Esophagus muscularis mucosa (tissue), 4 donors: ENCODE results near the gene ADAM8. TPM values are rescaled to one million over a fixed set of nuclear protein-coding genes. Genes with fewer than 3 reads are reported as not detected.

Source experiments
- DNase-seq: peaks from one replicate; pipeline ENCODE4 v3.0.0-alpha.2; 2017; ENCODE audit errors: extremely low spot score
- H3K27ac ChIP-seq, 4 donors: fragments of 200-600 bp; sonication (generic); replicated peaks in 1 of 4; 1 replicate in 3 of 4; 2 replicates in 1 of 4; pipeline ENCODE4 v1.5.1; 2016 to 2019; ENCODE audit warnings: mild to moderate bottlenecking in 1 of 4
- H3K27me3 ChIP-seq, 4 donors: fragments of 200-600 bp; sonication (generic); one replicate each; pipeline versions ENCODE4 v1.5.1 to v1.6.0; 2016 to 2019
- H3K36me3 ChIP-seq, 4 donors: fragments of 200-600 bp; sonication (generic); one replicate each; pipeline ENCODE4 v1.5.1; 2016 to 2019
- H3K4me1 ChIP-seq, 4 donors: fragments of 200-600 bp; sonication (generic); one replicate each; pipeline ENCODE4 v1.5.1; 2016 to 2019
- H3K4me3 ChIP-seq, 4 donors: fragments of 200-600 bp; sonication (generic); 1 replicate in 2 of 4; 2 replicates in 2 of 4; pipeline ENCODE4 v1.5.1; 2016 to 2019; ENCODE audit warnings: mild to moderate bottlenecking in 4 of 4, moderate library complexity in 1 of 4
- H3K9me3 ChIP-seq, 4 donors: fragments of 200-600 bp; sonication (generic); 1 replicate in 3 of 4; 2 replicates in 1 of 4; pipeline ENCODE4 v1.5.1; 2016 to 2019
- EP300 ChIP-seq: sonication (generic); formaldehyde crosslinking; IDR thresholded peaks from one replicate; pipeline ENCODE4 v1.6.1; 2017; ENCODE audit warnings: antibody characterized with exemption
- POLR2A ChIP-seq: fragments of 450-650 bp; IDR thresholded peaks from one replicate; pipeline ENCODE4 v1.6.1; 2017; ENCODE audit warnings: antibody characterized with exemption, moderate library complexity, mild to moderate bottlenecking, low read depth
- POLR2AphosphoS5 ChIP-seq, 2 donors: sonication (generic); formaldehyde crosslinking; IDR thresholded peaks; one replicate each; pipeline ENCODE4 v1.6.1; 2017; ENCODE audit warnings: antibody characterized with exemption in 2 of 2
- WGBS: methylation state at CpG from one replicate; pipeline ENCODE4 v1.1.5; 2018; 5-methylcytosine and 5-hydroxymethylcytosine counted together
- intact Hi-C: fragments of 100-400 bp; cut with DNase I; formaldehyde crosslinking; loops from one replicate; pipeline ENCODE4 v1.15.1; 2023
- total RNA-seq, 4 donors: library from RNA; depleted of rRNA; stranded (reverse); fragments of >200 nt; gene quantifications; one replicate each; pipeline versions ENCODE4 v1.1.0 to v1.2.1, GENCODE V29; 2016
- TF ChIP-seq, protein P1 (sequence below), 3 experiments: fragments of 200-600 bp in 2 of 3; fragments of 450-650 bp in 1 of 3; sonication (generic) in 2 of 3; IDR thresholded peaks; one replicate each; pipeline ENCODE4 v1.5.1; 2017 to 2019; ENCODE audit warnings: antibody characterized with exemption in 3 of 3, mild to moderate bottlenecking in 2 of 3, moderate library complexity in 1 of 3

The ADAM8 gene
- total RNA-seq, 4 donors from 2014 or later: 1.2 to 8.9 (median 2.3) TPM

GRCh38 chr10:133230387-133231195 lies 46.1 kb downstream of the ADAM8 start:
- H3K27ac ChIP-seq: no peak overlapping the region
- intact Hi-C loops: no loop called here

GRCh38 chr10:133230044-133230361 lies 46.7 kb downstream of the ADAM8 start, which contains the start of gene UTF1:
Gene UTF1, plus strand, starts transcription at chr10:133230217. Its CDS starts 72 bp downstream, at chr10:133230289.
- Histone ChIP-seq H3K9me3 (no peaks in the 10 kb centered on the region), H3K27me3 (peaks cover 0 to 98% (median 17%) of the 10 kb centered on the region in 4 donors), H3K27ac (no peak within 1 kb of the TSS), H3K4me1 (peaks cover 0 to 22% (median 17%) of the 10 kb centered on the region in 4 donors), H3K36me3 (no peaks in the 10 kb centered on the region), H3K4me3 (peak within 1 kb of the TSS in 3 of 4 donors; percentile 16 to 29 (median 29))
- intact Hi-C loops: no loop called here
- no peak for DNase-seq
- TF ChIP-seq POLR2A: no peak
- TF ChIP-seq, protein P1, sequence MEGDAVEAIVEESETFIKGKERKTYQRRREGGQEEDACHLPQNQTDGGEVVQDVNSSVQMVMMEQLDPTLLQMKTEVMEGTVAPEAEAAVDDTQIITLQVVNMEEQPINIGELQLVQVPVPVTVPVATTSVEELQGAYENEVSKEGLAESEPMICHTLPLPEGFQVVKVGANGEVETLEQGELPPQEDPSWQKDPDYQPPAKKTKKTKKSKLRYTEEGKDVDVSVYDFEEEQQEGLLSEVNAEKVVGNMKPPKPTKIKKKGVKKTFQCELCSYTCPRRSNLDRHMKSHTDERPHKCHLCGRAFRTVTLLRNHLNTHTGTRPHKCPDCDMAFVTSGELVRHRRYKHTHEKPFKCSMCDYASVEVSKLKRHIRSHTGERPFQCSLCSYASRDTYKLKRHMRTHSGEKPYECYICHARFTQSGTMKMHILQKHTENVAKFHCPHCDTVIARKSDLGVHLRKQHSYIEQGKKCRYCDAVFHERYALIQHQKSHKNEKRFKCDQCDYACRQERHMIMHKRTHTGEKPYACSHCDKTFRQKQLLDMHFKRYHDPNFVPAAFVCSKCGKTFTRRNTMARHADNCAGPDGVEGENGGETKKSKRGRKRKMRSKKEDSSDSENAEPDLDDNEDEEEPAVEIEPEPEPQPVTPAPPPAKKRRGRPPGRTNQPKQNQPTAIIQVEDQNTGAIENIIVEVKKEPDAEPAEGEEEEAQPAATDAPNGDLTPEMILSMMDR (IDR thresholded peaks at IDR 0.05): no peak
- TF ChIP-seq POLR2AphosphoS5 (IDR thresholded peaks at IDR 0.05): no peak
- TF ChIP-seq EP300: no peak
- WGBS: 1% methylated on average over 27 of the region's 49 CpGs

More at GRCh38 chr10:133230387-133231195, 46.1 kb downstream of the ADAM8 start:
- peaks cover 0 to 28% (median 22%) of the 10 kb centered on the region in 4 donors for H3K4me1 ChIP-seq
- no peak for DNase-seq
- no peaks in the 10 kb centered on the region for H3K9me3 ChIP-seq
- TF ChIP-seq POLR2A: no peak
- no peak for TF ChIP-seq POLR2AphosphoS5 (IDR thresholded peaks at IDR 0.05)
- TF ChIP-seq, protein P1 (IDR thresholded peaks at IDR 0.05): no peak
- TF ChIP-seq EP300: no peak
- peak overlapping the region in 3 of 4 donors; percentile 16 to 29 (median 29) for H3K4me3 ChIP-seq
- H3K27me3 ChIP-seq: peaks cover 0 to 98% (median 20%) of the 10 kb centered on the region in 4 donors
- WGBS: no CpG with 5 or more reads among the region's 122 CpGs
- H3K36me3 ChIP-seq: no peaks in the 10 kb centered on the region

- peaks cover 0 to 99% (median 17%) of the 10 kb centered on the region in 4 donors for H3K27me3 ChIP-seq
- TF ChIP-seq EP300 (no peak), POLR2A (no peak), POLR2AphosphoS5 (IDR thresholded peaks at IDR 0.05) (no peak)
- TF ChIP-seq, protein P1 (IDR thresholded peaks at IDR 0.05): no peak
- H3K4me1 ChIP-seq: peaks cover 0 to 22% (median 17%) of the 10 kb centered on the region in 4 donors
- intact Hi-C loops: no loop called here
- peak overlapping the region in 1 of 4 donors; percentile 0 for H3K4me3 ChIP-seq
- H3K9me3 ChIP-seq: no peaks in the 10 kb centered on the region
- H3K27ac ChIP-seq: no peak overlapping the region
- H3K36me3 ChIP-seq: no peaks in the 10 kb centered on the region
- WGBS: 12% methylated on average over 24 of the region's 58 CpGs
- no peak for DNase-seq
These were observed 47.2 kb downstream of the ADAM8 start for GRCh38 chr10:133229265-133230043.

- Histone ChIP-seq H3K4me3 (no peak overlapping the region), H3K9me3 (no peaks in the 10 kb centered on the region), H3K4me1 (peaks cover 0 to 22% (median 17%) of the 10 kb centered on the region in 4 donors), H3K36me3 (no peaks in the 10 kb centered on the region), H3K27ac (no peak overlapping the region), H3K27me3 (peaks cover 0 to 81% (median 13%) of the 10 kb centered on the region in 4 donors)
- no peak for DNase-seq
- WGBS: 86% methylated on average over 21 of the region's 21 CpGs
- TF ChIP-seq EP300 (no peak), POLR2AphosphoS5 (IDR thresholded peaks at IDR 0.05) (no peak), POLR2A (no peak)
- TF ChIP-seq, protein P1 (IDR thresholded peaks at IDR 0.05): no peak
- intact Hi-C loops: no loop called here
These were observed 49.4 kb downstream of the ADAM8 start for GRCh38 chr10:133227256-133227655.
